GM12872 (cell line): ENCODE data around the gene ATG10.

Experiments
- TF ChIP-seq, protein P1 (sequence below): IDR thresholded peaks from 3 replicates; pipeline ENCODE4 v1.5.1; 2011; ENCODE audit warnings: low read depth, mild to moderate bottlenecking, low read length, moderate library complexity; ENCODE audit not compliant: insufficient read depth

The ATG10 gene

DNA sequence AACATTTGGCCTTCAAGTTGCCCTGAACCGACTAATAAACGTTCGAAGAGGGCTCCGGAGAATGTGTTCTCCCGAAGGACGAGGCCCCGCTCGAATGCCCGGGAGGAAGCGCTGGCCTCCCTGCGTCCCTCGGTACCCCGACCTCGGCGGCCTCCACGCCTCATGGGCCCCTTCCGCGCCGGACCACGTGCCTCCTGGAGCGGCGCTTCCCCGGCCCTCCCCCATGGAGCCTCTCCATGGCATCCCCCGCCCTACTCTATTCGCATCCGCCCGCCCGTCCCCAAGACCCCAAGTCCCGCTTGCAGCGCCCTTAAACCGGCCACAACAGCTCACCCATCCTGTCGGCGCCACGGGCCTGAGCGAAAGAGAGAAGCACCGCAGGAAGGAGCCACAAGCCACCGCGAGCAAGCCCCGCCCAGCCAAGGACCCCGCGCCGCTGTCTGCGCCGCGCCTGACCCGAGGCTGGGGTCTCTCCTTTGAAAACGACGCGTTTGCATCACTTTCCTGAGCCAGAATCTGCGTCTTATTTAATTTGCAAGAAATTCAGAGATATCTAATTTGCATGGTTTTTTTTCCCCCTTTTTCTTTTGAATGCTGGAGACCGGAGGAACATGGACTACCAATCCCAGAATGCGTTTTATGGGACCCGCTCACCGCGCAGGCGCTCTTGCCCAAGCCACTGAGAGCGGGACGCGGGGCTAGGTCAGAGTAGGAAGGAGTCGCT is 306.3 kb downstream of the ATG10 start, which contains the start of gene RPS23:
Gene RPS23 (minus strand): TSS at position 368 of the 724 bp plus-strand sequence. CDS start 31 bp downstream, at position 337.
- TF ChIP-seq, protein P1, sequence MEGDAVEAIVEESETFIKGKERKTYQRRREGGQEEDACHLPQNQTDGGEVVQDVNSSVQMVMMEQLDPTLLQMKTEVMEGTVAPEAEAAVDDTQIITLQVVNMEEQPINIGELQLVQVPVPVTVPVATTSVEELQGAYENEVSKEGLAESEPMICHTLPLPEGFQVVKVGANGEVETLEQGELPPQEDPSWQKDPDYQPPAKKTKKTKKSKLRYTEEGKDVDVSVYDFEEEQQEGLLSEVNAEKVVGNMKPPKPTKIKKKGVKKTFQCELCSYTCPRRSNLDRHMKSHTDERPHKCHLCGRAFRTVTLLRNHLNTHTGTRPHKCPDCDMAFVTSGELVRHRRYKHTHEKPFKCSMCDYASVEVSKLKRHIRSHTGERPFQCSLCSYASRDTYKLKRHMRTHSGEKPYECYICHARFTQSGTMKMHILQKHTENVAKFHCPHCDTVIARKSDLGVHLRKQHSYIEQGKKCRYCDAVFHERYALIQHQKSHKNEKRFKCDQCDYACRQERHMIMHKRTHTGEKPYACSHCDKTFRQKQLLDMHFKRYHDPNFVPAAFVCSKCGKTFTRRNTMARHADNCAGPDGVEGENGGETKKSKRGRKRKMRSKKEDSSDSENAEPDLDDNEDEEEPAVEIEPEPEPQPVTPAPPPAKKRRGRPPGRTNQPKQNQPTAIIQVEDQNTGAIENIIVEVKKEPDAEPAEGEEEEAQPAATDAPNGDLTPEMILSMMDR, result no peak

GRCh38 chr5:82278711-82279370 is 307.0 kb downstream of the ATG10 start:
- TF ChIP-seq, protein P1, result no peak

- TF ChIP-seq, protein P1, result no peak
Observed at GRCh38 chr5:82283893-82284292, 312.1 kb downstream of the ATG10 start.

GRCh38 chr5:82285206-82285605 is 313.4 kb downstream of the ATG10 start:
- TF ChIP-seq, protein P1, result no peak

GRCh38 chr5:82287625-82288024 is 315.8 kb downstream of the ATG10 start:
- TF ChIP-seq, protein P1, result no peak

DNA sequence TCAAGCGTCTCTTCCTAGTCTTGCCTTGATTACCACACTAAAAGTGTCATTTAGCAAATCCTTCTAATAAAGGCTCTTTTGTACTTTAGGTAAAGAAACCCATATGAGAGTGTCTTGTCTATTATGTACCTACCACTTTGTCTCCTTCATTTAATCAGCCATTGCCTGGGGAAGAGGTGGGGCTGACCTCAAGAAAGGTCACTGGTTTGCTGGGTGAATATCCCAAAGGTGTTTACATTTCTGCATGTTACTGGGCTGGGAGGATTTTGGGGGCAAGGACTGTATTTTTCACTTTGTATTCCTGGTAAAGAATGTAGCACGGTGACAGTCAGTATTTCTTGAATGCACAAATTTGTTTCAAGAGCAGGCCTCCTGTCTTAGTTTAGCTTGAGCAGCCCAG is 318.2 kb downstream of the ATG10 start:
- TF ChIP-seq, protein P1, result no peak

GRCh38 chr5:82290908-82291307 is 319.1 kb downstream of the ATG10 start:
- TF ChIP-seq, protein P1, result no peak
